Measurements from ENCODE around the gene USP7.
A peak's percentile ranks its signal among the peaks of the same experiment; 100 is the strongest.
"Not testable (repeated sequence)": the region's sequence is repeated elsewhere in the genome, so short reads cannot be mapped to it uniquely, and the experiment has no call there.

Gene USP7

DNA sequence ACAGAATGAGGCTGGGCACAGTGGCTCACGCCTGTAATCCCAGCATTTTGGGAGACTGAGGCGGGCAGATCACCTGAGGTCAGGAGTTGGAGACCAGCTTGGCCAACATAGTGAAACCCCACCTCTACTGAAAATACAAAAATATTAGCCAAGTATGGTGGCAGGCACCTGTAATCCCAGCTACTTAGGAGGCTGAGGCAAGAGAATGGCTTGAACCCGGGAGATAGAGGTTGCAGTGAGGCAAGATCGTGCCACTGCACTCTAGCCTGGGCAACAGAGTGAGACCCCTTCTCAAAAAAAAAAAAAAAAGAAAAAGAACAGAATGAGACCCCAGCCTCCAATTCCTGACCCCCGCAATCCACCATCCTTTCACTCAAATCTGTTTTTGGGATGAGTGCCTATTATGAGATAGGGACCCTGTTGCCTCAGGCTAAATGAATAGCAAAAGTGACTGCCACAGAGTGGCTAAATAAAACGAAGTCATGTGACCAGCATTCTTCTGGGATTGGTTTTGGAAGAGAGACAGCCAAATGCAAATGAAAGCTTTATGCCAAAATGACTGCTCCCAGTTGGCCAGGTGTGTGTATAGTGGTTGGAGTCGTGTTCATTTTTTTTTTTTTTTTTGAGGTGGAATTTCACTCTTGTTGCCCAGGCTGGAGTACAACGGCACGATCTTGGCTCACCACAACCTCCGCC lies 5.6 kb upstream of the USP7 start:
- not testable (repeated sequence) for H2BK12ac ChIP-seq (ENCODE audit: low read length); H2AFZ ChIP-seq (ENCODE audit: low read length); H3K9me3 ChIP-seq (replicated peaks in 1 of 2; ENCODE audit: control insufficient read depth in 2 of 2, insufficient read depth in 1 of 2, low read depth in 1 of 2, low read length in 2 of 2); H3K4ac ChIP-seq (ENCODE audit: low read length); H4K91ac ChIP-seq (ENCODE audit: low read depth, low read length, poor library complexity); H3K4me2 ChIP-seq (ENCODE audit: insufficient read depth, low read length, poor library complexity, severe bottlenecking); H3K27me3 ChIP-seq (ENCODE audit: control insufficient read depth in 3 of 3, insufficient read depth in 3 of 3, low read depth in 1 of 3, low read length in 3 of 3); H4K8ac ChIP-seq (ENCODE audit: low read depth, low read length); H2BK15ac ChIP-seq (ENCODE audit: low read length); H2AK5ac ChIP-seq (ENCODE audit: low read depth, low read length); H3K23ac ChIP-seq (ENCODE audit: low read depth, low read length, poor library complexity); H2BK5ac ChIP-seq (ENCODE audit: low read length); H3K79me1 ChIP-seq (ENCODE audit: low read depth, low read length); H3K9ac ChIP-seq (ENCODE audit: low read depth, low read length, poor library complexity); DNase-seq (ENCODE audit: low spot score); H3K14ac ChIP-seq (ENCODE audit: low read length); H2BK120ac ChIP-seq (ENCODE audit: low read depth, low read length); H3K4me3 ChIP-seq (ENCODE audit: low read length in 2 of 2); H3K36me3 ChIP-seq (replicated peaks in 1 of 2; ENCODE audit: control insufficient read depth in 2 of 2, insufficient read depth in 2 of 2, low read length in 2 of 2); H3K4me1 ChIP-seq (ENCODE audit: control insufficient read depth in 2 of 2, insufficient read depth in 1 of 2, low read depth in 1 of 2, low read length in 2 of 2); H3K18ac ChIP-seq (ENCODE audit: low read length); H3K27ac ChIP-seq (replicated peaks; ENCODE audit: low read length)
- no CpG with 5 or more reads among the region's 10 CpGs for WGBS, 2 donors (ENCODE audit: extremely low coverage in 2 of 2, insufficient read length in 2 of 2, insufficient replicate concordance in 1 of 2)

DNA sequence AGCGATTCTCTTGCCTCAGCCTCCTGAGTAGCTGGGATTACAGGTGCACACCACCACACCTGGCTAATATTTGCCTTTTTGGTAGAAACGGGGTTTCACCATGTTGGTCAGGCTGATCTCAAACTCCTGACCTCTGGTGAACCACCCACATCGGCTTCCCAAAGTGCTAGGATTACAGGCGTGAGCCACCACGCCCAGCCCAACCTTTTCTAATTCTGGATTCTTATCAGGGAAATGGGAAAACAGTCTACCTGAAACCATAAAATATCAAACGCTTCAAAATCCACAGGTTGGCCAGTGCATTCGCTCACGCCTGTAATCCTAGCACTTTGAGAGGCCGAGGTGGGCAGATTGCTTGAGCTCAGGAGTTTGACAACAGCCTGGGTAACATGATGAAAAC lies 4.3 kb upstream of the USP7 start:
- H3K18ac ChIP-seq (ENCODE audit: low read length); H3K23ac ChIP-seq (ENCODE audit: low read depth, low read length, poor library complexity); H4K8ac ChIP-seq (ENCODE audit: low read depth, low read length); H3K9ac ChIP-seq (ENCODE audit: low read depth, low read length, poor library complexity); H3K14ac ChIP-seq (ENCODE audit: low read length); H2BK120ac ChIP-seq (ENCODE audit: low read depth, low read length); DNase-seq (ENCODE audit: low spot score); H3K27me3 ChIP-seq (ENCODE audit: control insufficient read depth in 3 of 3, insufficient read depth in 3 of 3, low read depth in 1 of 3, low read length in 3 of 3); H4K91ac ChIP-seq (ENCODE audit: low read depth, low read length, poor library complexity); H2BK15ac ChIP-seq (ENCODE audit: low read length); H2BK12ac ChIP-seq (ENCODE audit: low read length); H3K4me1 ChIP-seq (ENCODE audit: control insufficient read depth in 2 of 2, insufficient read depth in 1 of 2, low read depth in 1 of 2, low read length in 2 of 2); H2BK5ac ChIP-seq (ENCODE audit: low read length); H3K4ac ChIP-seq (ENCODE audit: low read length); H2AK5ac ChIP-seq (ENCODE audit: low read depth, low read length); H3K4me3 ChIP-seq (ENCODE audit: low read length in 2 of 2); H3K79me1 ChIP-seq (ENCODE audit: low read depth, low read length); H3K4me2 ChIP-seq (ENCODE audit: insufficient read depth, low read length, poor library complexity, severe bottlenecking); H3K9me3 ChIP-seq (replicated peaks in 1 of 2; ENCODE audit: control insufficient read depth in 2 of 2, insufficient read depth in 1 of 2, low read depth in 1 of 2, low read length in 2 of 2); H3K27ac ChIP-seq (replicated peaks; ENCODE audit: low read length); H2AFZ ChIP-seq (ENCODE audit: low read length); H3K36me3 ChIP-seq (replicated peaks in 1 of 2; ENCODE audit: control insufficient read depth in 2 of 2, insufficient read depth in 2 of 2, low read length in 2 of 2): not testable (repeated sequence)
- WGBS, 2 donors (ENCODE audit: extremely low coverage in 2 of 2, insufficient read length in 2 of 2, insufficient replicate concordance in 1 of 2) = no CpG with 5 or more reads among the region's 9 CpGs

DNA sequence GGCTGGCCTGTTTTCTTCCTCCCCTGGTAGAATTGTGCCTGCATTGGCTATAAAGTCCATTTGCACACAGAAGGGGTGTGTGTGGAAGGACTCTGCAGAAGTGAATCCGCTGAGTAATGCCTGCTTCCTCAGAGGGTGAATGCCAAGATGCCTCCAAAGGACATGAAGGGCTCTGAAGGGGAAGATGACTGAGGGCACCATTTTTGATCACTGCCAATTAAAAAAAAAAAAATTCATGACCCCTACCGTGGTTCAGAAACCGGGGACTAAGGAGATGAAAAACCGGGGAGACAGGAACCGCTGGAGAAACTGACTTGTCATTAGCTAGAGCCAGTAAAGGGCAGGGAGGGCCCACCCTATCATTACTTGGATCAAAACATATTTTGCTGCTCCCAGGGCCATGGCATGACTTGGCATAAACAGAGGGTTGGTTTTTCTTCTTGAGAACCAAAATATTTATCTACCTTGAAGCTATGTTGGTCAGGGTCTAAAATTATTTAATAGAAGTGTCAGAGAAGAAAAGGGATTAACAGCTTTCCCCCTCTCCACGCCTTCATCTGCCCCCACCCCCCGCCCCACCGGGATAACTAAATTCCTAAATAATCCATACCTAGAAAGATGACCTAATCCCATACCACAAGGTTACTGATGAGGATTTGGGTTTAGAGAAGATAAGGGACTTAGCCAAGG lies 3.6 kb upstream of the USP7 start:
- no peak overlapping the region for H2BK5ac ChIP-seq (ENCODE audit: low read length)
- no CpG with 5 or more reads among the region's 8 CpGs for WGBS, 2 donors (ENCODE audit: extremely low coverage in 2 of 2, insufficient read length in 2 of 2, insufficient replicate concordance in 1 of 2)
- no peak overlapping the region for H3K23ac ChIP-seq (ENCODE audit: low read depth, low read length, poor library complexity)
- H3K9ac ChIP-seq (ENCODE audit: low read depth, low read length, poor library complexity) = no peak overlapping the region
- no peak overlapping the region for H3K4me3 ChIP-seq (ENCODE audit: low read length in 2 of 2)
- no peak overlapping the region for H2BK12ac ChIP-seq (ENCODE audit: low read length)
- no peak overlapping the region for H3K14ac ChIP-seq (ENCODE audit: low read length)
- H4K91ac ChIP-seq (ENCODE audit: low read depth, low read length, poor library complexity) = no peak overlapping the region
- peaks cover 0 to 7% (median 6%) of the 10 kb centered on the region in 3 experiments for H3K27me3 ChIP-seq (ENCODE audit: control insufficient read depth in 3 of 3, insufficient read depth in 3 of 3, low read depth in 1 of 3, low read length in 3 of 3)
- DNase-seq (ENCODE audit: low spot score) = no peak
- H2AFZ ChIP-seq (ENCODE audit: low read length) = peak overlapping the region; percentile 17
- H3K79me1 ChIP-seq (ENCODE audit: low read depth, low read length) = peaks cover 4% of the 10 kb centered on the region
- H3K27ac ChIP-seq (replicated peaks; ENCODE audit: low read length) = no peak overlapping the region
- no peaks in the 10 kb centered on the region for H3K9me3 ChIP-seq (replicated peaks in 1 of 2; ENCODE audit: control insufficient read depth in 2 of 2, insufficient read depth in 1 of 2, low read depth in 1 of 2, low read length in 2 of 2)
- no peak overlapping the region for H2BK15ac ChIP-seq (ENCODE audit: low read length)
- H3K4me2 ChIP-seq (ENCODE audit: insufficient read depth, low read length, poor library complexity, severe bottlenecking) = no peak overlapping the region
- H3K4ac ChIP-seq (ENCODE audit: low read length) = no peak overlapping the region
- H4K8ac ChIP-seq (ENCODE audit: low read depth, low read length) = no peak overlapping the region
- peaks cover 1 to 2% of the 10 kb centered on the region in 2 donors for H3K4me1 ChIP-seq (ENCODE audit: control insufficient read depth in 2 of 2, insufficient read depth in 1 of 2, low read depth in 1 of 2, low read length in 2 of 2)
- no peak overlapping the region for H2AK5ac ChIP-seq (ENCODE audit: low read depth, low read length)
- H3K36me3 ChIP-seq (replicated peaks in 1 of 2; ENCODE audit: control insufficient read depth in 2 of 2, insufficient read depth in 2 of 2, low read length in 2 of 2) = no peaks in the 10 kb centered on the region
- no peak overlapping the region for H3K18ac ChIP-seq (ENCODE audit: low read length)
- H2BK120ac ChIP-seq (ENCODE audit: low read depth, low read length) = no peak overlapping the region

DNA sequence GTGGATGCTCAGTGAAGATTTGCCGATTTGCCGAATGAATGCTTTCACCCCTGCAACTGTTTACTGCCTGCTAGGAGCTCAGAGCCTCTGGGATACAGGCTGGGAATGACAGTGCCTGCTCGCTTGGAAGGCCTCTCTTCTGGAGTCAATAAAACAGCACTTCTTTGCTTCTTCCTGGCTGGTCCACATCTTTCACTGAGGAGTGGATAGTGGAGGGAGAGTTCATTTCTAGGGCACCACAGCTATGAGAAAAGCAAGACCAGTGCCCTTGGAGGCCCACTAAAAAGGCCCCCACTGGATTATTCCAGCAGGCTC lies 3.1 kb upstream of the USP7 start:
- Histone ChIP-seq H3K27me3 (ENCODE audit: control insufficient read depth in 3 of 3, insufficient read depth in 3 of 3, low read depth in 1 of 3, low read length in 3 of 3) (peaks cover 0 to 7% (median 6%) of the 10 kb centered on the region in 3 experiments), H3K4me2 (ENCODE audit: insufficient read depth, low read length, poor library complexity, severe bottlenecking) (no peak overlapping the region), H3K18ac (ENCODE audit: low read length) (no peak overlapping the region), H4K91ac (ENCODE audit: low read depth, low read length, poor library complexity) (no peak overlapping the region), H3K4me1 (ENCODE audit: control insufficient read depth in 2 of 2, insufficient read depth in 1 of 2, low read depth in 1 of 2, low read length in 2 of 2) (peaks cover 2 to 3% of the 10 kb centered on the region in 2 donors), H3K36me3 (replicated peaks in 1 of 2; ENCODE audit: control insufficient read depth in 2 of 2, insufficient read depth in 2 of 2, low read length in 2 of 2) (no peaks in the 10 kb centered on the region), H2BK12ac (ENCODE audit: low read length) (no peak overlapping the region), H4K8ac (ENCODE audit: low read depth, low read length) (no peak overlapping the region), H2BK5ac (ENCODE audit: low read length) (no peak overlapping the region), H3K9me3 (replicated peaks in 1 of 2; ENCODE audit: control insufficient read depth in 2 of 2, insufficient read depth in 1 of 2, low read depth in 1 of 2, low read length in 2 of 2) (no peaks in the 10 kb centered on the region), H3K4me3 (ENCODE audit: low read length in 2 of 2) (no peak overlapping the region), H3K9ac (ENCODE audit: low read depth, low read length, poor library complexity) (no peak overlapping the region), H2BK15ac (ENCODE audit: low read length) (no peak overlapping the region), H3K4ac (ENCODE audit: low read length) (no peak overlapping the region), H2BK120ac (ENCODE audit: low read depth, low read length) (no peak overlapping the region), H3K23ac (ENCODE audit: low read depth, low read length, poor library complexity) (no peak overlapping the region), H3K27ac (replicated peaks; ENCODE audit: low read length) (no peak overlapping the region), H3K14ac (ENCODE audit: low read length) (no peak overlapping the region), H2AFZ (ENCODE audit: low read length) (peak overlapping the region; percentile 17), H3K79me1 (ENCODE audit: low read depth, low read length) (peaks cover 7% of the 10 kb centered on the region), H2AK5ac (ENCODE audit: low read depth, low read length) (no peak overlapping the region)
- no CpG with 5 or more reads among the region's 3 CpGs for WGBS, 2 donors (ENCODE audit: extremely low coverage in 2 of 2, insufficient read length in 2 of 2, insufficient replicate concordance in 1 of 2)
- DNase-seq (ENCODE audit: low spot score) = no peak
